Measurements from ENCODE around the gene PLIN3.
A peak's percentile ranks its signal among the peaks of the same experiment; 100 is the strongest.
"Not testable (repeated sequence)": the region's sequence is repeated elsewhere in the genome, so short reads cannot be mapped to it uniquely, and the experiment has no call there.

The PLIN3 gene

GRCh38 chr19:4889034-4889815 is 21.8 kb upstream of the PLIN3 start:
- peak; percentile 3 for DNase-seq (ENCODE audit: low spot score)

GRCh38 chr19:4887803-4888202 is 20.3 kb upstream of the PLIN3 start:
- not testable (repeated sequence) for DNase-seq (ENCODE audit: low spot score)

GRCh38 chr19:4884993-4885392 is 17.5 kb upstream of the PLIN3 start:
- DNase-seq (ENCODE audit: low spot score): not testable (repeated sequence)

GRCh38 chr19:4882874-4883273 is 15.4 kb upstream of the PLIN3 start:
- not testable (repeated sequence) for DNase-seq (ENCODE audit: low spot score)

GRCh38 chr19:4879041-4879440 is 11.6 kb upstream of the PLIN3 start:
- no peak for DNase-seq (ENCODE audit: low spot score)

GRCh38 chr19:4878491-4878968 is 11.1 kb upstream of the PLIN3 start:
- peak; percentile 48 for DNase-seq (ENCODE audit: low spot score)

- DNase-seq (ENCODE audit: low spot score): peak; percentile 67
These were observed 10.5 kb upstream of the PLIN3 start for GRCh38 chr19:4877753-4878490.

GRCh38 chr19:4873930-4874329 is 6.5 kb upstream of the PLIN3 start:
- no peak for DNase-seq (ENCODE audit: low spot score)

GRCh38 chr19:4871711-4872110 is 4.2 kb upstream of the PLIN3 start:
- no peak for DNase-seq (ENCODE audit: low spot score)

GRCh38 chr19:4870025-4870700 is 2.7 kb upstream of the PLIN3 start:
- DNase-seq (ENCODE audit: low spot score): peak; percentile 11

- DNase-seq (ENCODE audit: low spot score): no peak
These were observed 893 bp upstream of the PLIN3 start for GRCh38 chr19:4868286-4868834.

GRCh38 chr19:4866595-4867424 is 657 bp downstream of the PLIN3 start:
- peak; percentile 80 for DNase-seq (ENCODE audit: low spot score)

GRCh38 chr19:4861147-4861546 is 6.3 kb downstream of the PLIN3 start:
- DNase-seq (ENCODE audit: low spot score): peak; percentile 17

GRCh38 chr19:4859697-4860096 is 7.8 kb downstream of the PLIN3 start:
- DNase-seq (ENCODE audit: low spot score): no peak

- not testable (repeated sequence) for DNase-seq (ENCODE audit: low spot score)
These were observed 11.0 kb downstream of the PLIN3 start for GRCh38 chr19:4856468-4856867.

GRCh38 chr19:4853506-4853905 is 14.0 kb downstream of the PLIN3 start:
- not testable (repeated sequence) for DNase-seq (ENCODE audit: low spot score)

GRCh38 chr19:4852484-4852883 is 15.0 kb downstream of the PLIN3 start:
- no peak for DNase-seq (ENCODE audit: low spot score)

- DNase-seq (ENCODE audit: low spot score): peak; percentile 92
These were observed 15.7 kb downstream of the PLIN3 start for GRCh38 chr19:4851551-4852290.

GRCh38 chr19:4849019-4849418 is 18.4 kb downstream of the PLIN3 start:
- no peak for DNase-seq (ENCODE audit: low spot score)

GRCh38 chr19:4847190-4847973 is 20.1 kb downstream of the PLIN3 start:
- no peak for DNase-seq (ENCODE audit: low spot score)

Measured in iPS-NIHi11 (cell line).